ENCODE results near the gene GTF3C5. TPM values are rescaled to one million over a fixed set of nuclear protein-coding genes. Genes with fewer than 3 reads are reported as not detected.

Gene GTF3C5
- total RNA-seq, 1 donor from 2014 or later = 46.4 TPM

DNA sequence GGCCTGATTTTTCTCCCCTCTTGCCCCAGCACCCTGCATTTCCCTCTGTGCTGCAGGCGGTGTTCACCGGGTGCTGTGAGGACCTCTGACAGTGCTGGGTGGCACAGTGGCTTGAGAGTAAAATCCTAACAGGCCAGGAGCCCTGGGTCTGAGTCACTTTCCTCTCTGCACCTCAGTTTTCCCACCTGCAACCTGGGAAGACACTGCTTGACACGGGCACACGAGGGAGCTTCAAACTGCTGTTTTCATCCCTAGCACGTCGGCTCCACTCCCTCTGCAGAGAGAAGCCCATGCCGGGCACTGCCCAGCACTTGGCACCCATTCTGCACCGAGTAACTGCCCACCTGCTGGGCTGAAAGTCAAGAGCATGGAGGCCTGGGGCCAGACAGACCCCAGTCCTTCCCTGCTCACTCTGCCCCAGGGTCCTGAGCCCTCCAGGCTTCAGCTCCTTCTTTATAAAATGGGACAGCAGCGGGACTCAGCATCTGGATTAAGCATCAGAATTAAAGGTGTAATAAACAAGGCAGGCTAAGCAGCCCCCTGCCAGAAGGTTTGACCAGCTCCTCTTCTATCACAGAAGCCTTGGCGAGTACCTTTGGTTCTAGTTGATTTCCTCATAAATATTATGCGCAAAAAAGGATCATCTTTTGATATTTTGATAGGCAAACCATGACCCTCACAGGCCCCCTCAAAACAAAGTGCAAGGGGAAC, 47.2 kb upstream of the GTF3C5 start:
- H3K4me1 Mint-ChIP-seq (ENCODE audit: low read depth, unreplicated experiment) = peaks cover 2% of the 10 kb centered on the region
- no peaks in the 10 kb centered on the region for H3K9me3 Mint-ChIP-seq (ENCODE audit: unreplicated experiment)
- Histone ChIP-seq H3K4me2 (ENCODE audit: low read length) (no peak overlapping the region), H3K27me3 (ENCODE audit: insufficient read depth, low read length) (peaks cover 31% of the 10 kb centered on the region), H3K27ac (ENCODE audit: low read depth, low read length) (no peak overlapping the region), H3K4me3 (ENCODE audit: insufficient read depth, low read depth, low read length) (no peak overlapping the region), H3K4me1 (ENCODE audit: insufficient read depth, low read length) (no peaks in the 10 kb centered on the region), H3K79me2 (ENCODE audit: insufficient read depth, low read length) (no peaks in the 10 kb centered on the region), H4K20me1 (ENCODE audit: insufficient read depth, low read length) (no peaks in the 10 kb centered on the region), H3K9ac (ENCODE audit: low read length) (no peak overlapping the region), H2AFZ (ENCODE audit: low read depth, low read length) (no peak overlapping the region), H3K36me3 (ENCODE audit: insufficient read depth, low read length) (no peaks in the 10 kb centered on the region), H3K9me3 (ENCODE audit: insufficient read depth, low read depth, low read length) (peaks cover 3% of the 10 kb centered on the region)
- peaks cover 2% of the 10 kb centered on the region for H3K36me3 Mint-ChIP-seq (ENCODE audit: low read depth, unreplicated experiment)
- FAIRE-seq (no peak), DNase-seq (ENCODE audit: low read depth) (no peak)
- H3K27me3 Mint-ChIP-seq (ENCODE audit: low read depth, unreplicated experiment) = peaks cover 62% of the 10 kb centered on the region
- H3K4me3 Mint-ChIP-seq (ENCODE audit: unreplicated experiment) = no peak overlapping the region
- no peak overlapping the region for H3K27ac Mint-ChIP-seq (ENCODE audit: unreplicated experiment)
- TF ChIP-seq EZH2 (IDR thresholded peaks at IDR 0.05; ENCODE audit: insufficient read depth, low read length) = no peak
- TF ChIP-seq, protein P1, sequence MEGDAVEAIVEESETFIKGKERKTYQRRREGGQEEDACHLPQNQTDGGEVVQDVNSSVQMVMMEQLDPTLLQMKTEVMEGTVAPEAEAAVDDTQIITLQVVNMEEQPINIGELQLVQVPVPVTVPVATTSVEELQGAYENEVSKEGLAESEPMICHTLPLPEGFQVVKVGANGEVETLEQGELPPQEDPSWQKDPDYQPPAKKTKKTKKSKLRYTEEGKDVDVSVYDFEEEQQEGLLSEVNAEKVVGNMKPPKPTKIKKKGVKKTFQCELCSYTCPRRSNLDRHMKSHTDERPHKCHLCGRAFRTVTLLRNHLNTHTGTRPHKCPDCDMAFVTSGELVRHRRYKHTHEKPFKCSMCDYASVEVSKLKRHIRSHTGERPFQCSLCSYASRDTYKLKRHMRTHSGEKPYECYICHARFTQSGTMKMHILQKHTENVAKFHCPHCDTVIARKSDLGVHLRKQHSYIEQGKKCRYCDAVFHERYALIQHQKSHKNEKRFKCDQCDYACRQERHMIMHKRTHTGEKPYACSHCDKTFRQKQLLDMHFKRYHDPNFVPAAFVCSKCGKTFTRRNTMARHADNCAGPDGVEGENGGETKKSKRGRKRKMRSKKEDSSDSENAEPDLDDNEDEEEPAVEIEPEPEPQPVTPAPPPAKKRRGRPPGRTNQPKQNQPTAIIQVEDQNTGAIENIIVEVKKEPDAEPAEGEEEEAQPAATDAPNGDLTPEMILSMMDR (IDR thresholded peaks at IDR 0.05; ENCODE audit: insufficient read depth, low read depth, low read length) = no peak

DNA sequence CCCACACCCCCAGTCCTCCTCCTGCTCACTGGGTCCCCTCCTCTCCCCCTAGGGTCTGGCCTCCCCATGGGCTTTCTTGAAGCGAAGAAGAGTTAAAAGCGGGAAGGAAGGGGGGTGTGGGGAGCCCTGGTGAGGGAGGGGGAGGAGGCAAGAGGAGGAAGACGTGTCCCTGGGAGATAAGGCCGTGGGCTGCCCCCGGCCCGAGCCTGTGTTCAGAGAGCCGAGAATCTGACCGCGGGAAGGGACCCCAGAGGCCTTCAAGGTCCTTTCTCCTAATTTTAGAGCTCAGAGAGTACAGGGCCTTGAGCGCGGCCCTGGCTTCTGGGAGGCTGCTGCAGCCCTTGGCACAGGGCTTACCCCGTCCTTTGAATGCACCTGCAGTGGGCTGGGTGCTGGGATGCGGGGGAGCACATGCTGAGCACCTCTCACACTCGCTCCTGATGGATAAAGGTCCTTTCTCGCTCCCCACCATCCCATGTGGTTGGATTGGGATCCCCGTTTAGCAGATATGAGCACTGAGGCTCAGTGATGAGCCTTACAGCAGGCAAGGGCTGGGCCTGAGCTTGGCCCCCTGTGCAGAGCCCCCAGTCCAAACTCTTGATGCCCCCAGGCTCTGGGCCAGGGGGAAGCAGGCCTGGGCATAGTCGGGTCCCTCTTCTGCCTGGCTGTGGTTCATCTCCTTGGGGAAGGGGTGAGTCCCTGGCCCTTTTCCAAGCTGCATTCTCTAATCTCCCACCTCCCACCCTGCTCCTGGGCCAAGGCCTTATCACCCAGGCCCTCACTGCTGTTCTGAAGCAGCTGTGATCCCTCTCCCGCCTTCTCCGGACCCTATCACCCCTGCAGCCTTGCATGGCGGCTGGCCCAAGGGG, 46.4 kb upstream of the GTF3C5 start:
- FAIRE-seq = no peak
- peaks cover 57% of the 10 kb centered on the region for H3K27me3 Mint-ChIP-seq (ENCODE audit: low read depth, unreplicated experiment)

More for the DNA sequence above, 46.4 kb upstream of the GTF3C5 start:
- Histone ChIP-seq H3K27ac (ENCODE audit: low read depth, low read length) (no peak overlapping the region), H4K20me1 (ENCODE audit: insufficient read depth, low read length) (no peaks in the 10 kb centered on the region), H3K9me3 (ENCODE audit: insufficient read depth, low read depth, low read length) (peaks cover 3% of the 10 kb centered on the region), H3K4me2 (ENCODE audit: low read length) (no peak overlapping the region), H2AFZ (ENCODE audit: low read depth, low read length) (no peak overlapping the region), H3K4me1 (ENCODE audit: insufficient read depth, low read length) (no peaks in the 10 kb centered on the region), H3K4me3 (ENCODE audit: insufficient read depth, low read depth, low read length) (no peak overlapping the region), H3K9ac (ENCODE audit: low read length) (no peak overlapping the region), H3K27me3 (ENCODE audit: insufficient read depth, low read length) (peaks cover 24% of the 10 kb centered on the region), H3K79me2 (ENCODE audit: insufficient read depth, low read length) (no peaks in the 10 kb centered on the region), H3K36me3 (ENCODE audit: insufficient read depth, low read length) (no peaks in the 10 kb centered on the region)
- Mint-ChIP-seq H3K27ac (ENCODE audit: unreplicated experiment) (no peak overlapping the region), H3K4me1 (ENCODE audit: low read depth, unreplicated experiment) (peaks cover 2% of the 10 kb centered on the region), H3K36me3 (ENCODE audit: low read depth, unreplicated experiment) (peaks cover 2% of the 10 kb centered on the region), H3K9me3 (ENCODE audit: unreplicated experiment) (no peaks in the 10 kb centered on the region), H3K4me3 (ENCODE audit: unreplicated experiment) (no peak overlapping the region)
- TF ChIP-seq EZH2 (IDR thresholded peaks at IDR 0.05; ENCODE audit: insufficient read depth, low read length) = no peak
- TF ChIP-seq, protein P1 (IDR thresholded peaks at IDR 0.05; ENCODE audit: insufficient read depth, low read depth, low read length) = no peak
- DNase-seq (ENCODE audit: low read depth) = no peak
